Caco-2 (cell line): ENCODE data around the gene PRDM10. TPM values are rescaled to one million over a fixed set of nuclear protein-coding genes. Genes with fewer than 3 reads are reported as not detected.

ENCODE experiments used
- BruUV-seq: library from RNA; stranded (reverse); fragments of 400-500 nt; replicated peaks from 2 replicates; lab custom pipeline; 2021; lab: Mats Ljungman, UMichigan
- CTCF ChIA-PET: fragments of 300-600 bp; sonication (Branson Sonifier 250); formaldehyde crosslinking; loops from one replicate; lab custom pipeline; 2022; ENCODE audit warnings: antibody characterized with exemption; lab: Charles Lee
- POLR2A ChIA-PET: fragments of 300-600 bp; sonication (Branson Sonifier 250); formaldehyde crosslinking; loops from one replicate; lab custom pipeline; 2022; ENCODE audit warnings: antibody characterized with exemption; lab: Charles Lee
- DNase-seq, 2 experiments: peaks; one replicate each; pipeline versions ENCODE4 v3.0.0 to v3.0.0-alpha.2; 2020 to 2022
- H3K27me3 ChIP-seq: replicated peaks from 2 replicates; pipeline ENCODE4 v1.6.0; 2011; ENCODE audit warnings: low read length; ENCODE audit not compliant: control insufficient read depth, insufficient read depth
- H3K36me3 ChIP-seq: 2 replicates; pipeline ENCODE4 v1.5.1; 2011; ENCODE audit warnings: low read length; ENCODE audit not compliant: control insufficient read depth, insufficient read depth
- H3K4me1 ChIP-seq: fragments of 250-450 bp; sonication (Bioruptor Pico); 2 replicates; pipeline ENCODE4 v1.5.1; 2020; ENCODE audit warnings: mild to moderate bottlenecking
- H3K4me3 ChIP-seq: 2 replicates; pipeline ENCODE4 v1.5.1; 2011; ENCODE audit warnings: low read depth, mild to moderate bottlenecking, control low read depth, low read length
- H3K9me3 ChIP-seq: fragments of 250-450 bp; sonication (Bioruptor Pico); 2 replicates; pipeline ENCODE4 v1.5.1; 2020; ENCODE audit warnings: mild to moderate bottlenecking, moderate library complexity
- H3K27ac Mint-ChIP-seq: one replicate; pipeline ENCODE4 v1.8.0; 2022; ENCODE audit warnings: mixed read lengths; ENCODE audit not compliant: unreplicated experiment
- H3K27me3 Mint-ChIP-seq: one replicate; pipeline ENCODE4 v1.8.0; 2022; ENCODE audit warnings: mixed read lengths; ENCODE audit not compliant: insufficient read depth, unreplicated experiment
- H3K36me3 Mint-ChIP-seq: one replicate; pipeline ENCODE4 v1.8.0; 2022; ENCODE audit warnings: mild to moderate bottlenecking, mixed read lengths; ENCODE audit not compliant: insufficient read depth, unreplicated experiment
- H3K4me1 Mint-ChIP-seq: one replicate; pipeline ENCODE4 v1.8.0; 2022; ENCODE audit warnings: low read depth, mixed read lengths; ENCODE audit not compliant: unreplicated experiment
- H3K4me3 Mint-ChIP-seq: one replicate; pipeline ENCODE4 v1.8.0; 2022; ENCODE audit warnings: mild to moderate bottlenecking, moderate library complexity, mixed read lengths; ENCODE audit not compliant: unreplicated experiment
- H3K9me3 Mint-ChIP-seq: one replicate; pipeline ENCODE4 v1.8.0; 2022; ENCODE audit warnings: mixed read lengths; ENCODE audit not compliant: unreplicated experiment
- CTCF ChIP-seq, 2 experiments: fragments of 200-600 bp in 1 of 2; IDR thresholded peaks; 1 replicate in 1 of 2; 2 replicates in 1 of 2; pipeline versions ENCODE4 v1.5.1 to v1.8.0; 2011 to 2022; ENCODE audit warnings: antibody characterized with exemption in 1 of 2, control low read depth in 1 of 2, inconsistent platforms in 1 of 2, low read depth in 1 of 2, low read length in 1 of 2, mild to moderate bottlenecking in 1 of 2, moderate library complexity in 1 of 2; ENCODE audit not compliant: insufficient read depth in 1 of 2, severe bottlenecking in 1 of 2, unreplicated experiment in 1 of 2
- intact Hi-C: fragments of 100-400 bp; cut with micrococcal nuclease; formaldehyde crosslinking; loops from one replicate; pipeline ENCODE4 v1.10.0; 2022; ENCODE audit not compliant: unreplicated experiment
- total RNA-seq: library from RNA; stranded (reverse); gene quantifications from 2 replicates; pipeline ENCODE4 v1.2.3, GENCODE V29; 2022

The PRDM10 gene
- total RNA-seq, 1 experiment from 2014 or later, result 11.8 TPM

- H3K4me3 Mint-ChIP-seq, result no peak overlapping the region
- H3K27me3 Mint-ChIP-seq, result no peaks in the 10 kb centered on the region
- Histone ChIP-seq H3K4me3 (no peak overlapping the region), H3K27me3 (no peaks in the 10 kb centered on the region), H3K36me3 (no peaks in the 10 kb centered on the region), H3K4me1 (peaks cover 22% of the 10 kb centered on the region), H3K9me3 (no peaks in the 10 kb centered on the region)
- peaks cover 5% of the 10 kb centered on the region for H3K36me3 Mint-ChIP-seq
- no TSS peak for BruUV-seq
- no peak for TF ChIP-seq CTCF (IDR thresholded peaks at IDR 0.05; ENCODE audit: insufficient read depth in 1 of 2, low read depth in 1 of 2, low read length in 1 of 2, severe bottlenecking in 1 of 2, unreplicated experiment in 1 of 2)
- intact Hi-C loops, result no loop called here
- H3K27ac Mint-ChIP-seq, result peak overlapping the region; percentile 2
- ChIA-PET POLR2A (no interaction called here), CTCF (interaction anchor here (1.4 kb wide), 1 partner anchor 209 kb away, joined by 7 read pairs; no protein-coding TSS in a partner anchor)
- peaks cover 24% of the 10 kb centered on the region for H3K4me1 Mint-ChIP-seq
- no peaks in the 10 kb centered on the region for H3K9me3 Mint-ChIP-seq
- no peak for DNase-seq
Observed at GRCh38 chr11:129937592-129938238, 64.9 kb downstream of the PRDM10 start.

DNA sequence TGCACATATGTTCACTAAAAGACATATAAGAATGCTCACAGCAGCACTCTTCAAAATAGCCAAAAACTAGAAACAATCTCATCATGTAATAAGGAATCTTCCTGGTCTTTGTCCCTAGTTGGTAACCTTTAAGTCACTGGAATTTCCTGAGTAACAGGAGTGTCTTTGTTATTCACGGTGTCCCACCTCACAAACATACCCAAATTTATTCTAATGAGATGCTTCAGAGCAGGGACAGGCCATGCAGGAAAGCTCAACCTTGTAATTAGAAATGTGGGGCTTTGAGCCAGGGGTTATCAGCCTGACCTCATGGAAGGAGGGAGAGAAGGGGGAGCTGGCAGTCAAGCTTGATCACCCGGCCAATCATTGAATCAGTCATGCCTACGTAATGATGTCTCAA is 66.9 kb downstream of the PRDM10 start:
- ChIA-PET POLR2A (interaction anchor here (0.6 kb wide), 1 partner anchor 67 kb away, joined by 8 read pairs; the partner anchor contains the start of gene PRDM10), CTCF (interaction anchor here (0.6 kb wide), 1 partner anchor 38 kb away, joined by 3 read pairs; no protein-coding TSS in a partner anchor)
- no peak overlapping the region for H3K4me3 Mint-ChIP-seq
- H3K9me3 Mint-ChIP-seq, result no peaks in the 10 kb centered on the region
- H3K27me3 ChIP-seq, result no peaks in the 10 kb centered on the region
- H3K27ac Mint-ChIP-seq, result no peak overlapping the region
- no peak for TF ChIP-seq CTCF (IDR thresholded peaks at IDR 0.05; ENCODE audit: insufficient read depth in 1 of 2, low read depth in 1 of 2, low read length in 1 of 2, severe bottlenecking in 1 of 2, unreplicated experiment in 1 of 2)
- no TSS peak for BruUV-seq
- H3K4me3 ChIP-seq, result no peak overlapping the region
- peaks cover 11% of the 10 kb centered on the region for H3K36me3 Mint-ChIP-seq
- no peak for DNase-seq
- H3K27me3 Mint-ChIP-seq, result no peaks in the 10 kb centered on the region
- 0 out of 2 replicates have a peak, but pooled peaks cover 2% of the 10 kb centered on the region for H3K36me3 ChIP-seq
- H3K9me3 ChIP-seq, result no peaks in the 10 kb centered on the region
- peaks cover 16% of the 10 kb centered on the region for H3K4me1 Mint-ChIP-seq
- intact Hi-C loops, result no loop called here
- peaks cover 8% of the 10 kb centered on the region; the same call in 1 of the 2 replicates for H3K4me1 ChIP-seq

DNA sequence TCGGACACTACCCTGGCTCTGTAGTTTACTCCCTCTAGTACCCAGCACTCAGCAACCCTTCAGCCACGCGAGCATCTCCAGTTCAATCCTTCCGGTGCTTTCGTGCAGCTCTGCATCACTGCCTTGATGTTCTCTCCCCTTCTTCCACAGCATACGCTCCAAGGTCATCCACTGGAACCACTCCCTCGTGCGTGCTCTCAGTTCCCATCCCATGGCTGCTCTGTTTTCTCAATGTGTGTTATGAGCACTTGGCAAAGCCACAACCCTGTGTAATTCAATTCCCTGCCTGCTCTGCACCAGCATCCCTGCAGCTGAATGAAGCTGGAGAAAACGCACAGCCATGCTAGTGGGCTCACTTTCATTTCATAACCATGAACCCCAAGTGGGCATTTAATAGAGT is 68.7 kb downstream of the PRDM10 start:
- intact Hi-C loops, result no loop called here
- Mint-ChIP-seq H3K4me1 (peaks cover 12% of the 10 kb centered on the region), H3K27me3 (no peaks in the 10 kb centered on the region), H3K27ac (no peak overlapping the region), H3K4me3 (no peak overlapping the region), H3K9me3 (no peaks in the 10 kb centered on the region), H3K36me3 (peaks cover 8% of the 10 kb centered on the region)
- DNase-seq, result no peak
- CTCF ChIA-PET, result no interaction called here
- H3K27me3 ChIP-seq, result no peaks in the 10 kb centered on the region
- H3K9me3 ChIP-seq, result no peaks in the 10 kb centered on the region
- no peak overlapping the region for H3K4me3 ChIP-seq
- POLR2A ChIA-PET, result no interaction called here
- H3K36me3 ChIP-seq, result 0 out of 2 replicates have a peak, but pooled peaks cover 2% of the 10 kb centered on the region
- no peak for TF ChIP-seq CTCF (IDR thresholded peaks at IDR 0.05; ENCODE audit: insufficient read depth in 1 of 2, low read depth in 1 of 2, low read length in 1 of 2, severe bottlenecking in 1 of 2, unreplicated experiment in 1 of 2)
- BruUV-seq, result no TSS peak
- H3K4me1 ChIP-seq, result peaks cover 7% of the 10 kb centered on the region; the same call in 1 of the 2 replicates
